ENCODE measurements around the gene OR10H1.

DNA sequence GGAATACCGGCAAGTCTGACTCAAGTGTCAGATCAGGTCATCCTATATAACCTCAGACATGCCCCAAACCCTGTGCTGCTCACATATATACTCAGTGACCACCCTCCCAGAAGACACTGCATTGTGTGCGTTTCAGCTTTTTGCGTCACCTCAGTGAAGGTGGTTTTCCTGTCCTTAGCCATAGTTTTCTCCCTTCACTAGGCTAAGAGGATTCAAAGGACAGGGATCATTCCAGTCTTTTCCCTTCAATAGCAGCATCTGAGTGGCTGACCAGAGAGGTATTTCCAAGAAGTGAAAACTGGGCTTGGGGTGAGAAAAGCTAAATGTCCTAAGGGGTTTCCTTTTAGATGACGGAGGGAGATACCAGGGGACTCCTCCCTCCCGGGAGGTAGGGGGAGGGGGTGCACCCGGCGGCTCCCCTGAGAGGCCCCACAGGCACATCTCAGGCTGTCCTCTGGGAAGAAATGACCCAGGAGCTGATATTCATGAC, 12.7 kb upstream of the OR10H1 start:
- TF ChIP-seq HDGF (IDR thresholded peaks at IDR 0.05; ENCODE audit: borderline replicate concordance) (no peak), ELF4 (IDR thresholded peaks at IDR 0.05) (no peak), TARDBP (IDR thresholded peaks at IDR 0.05) (no peak), ARNT (IDR thresholded peaks at IDR 0.05) (no peak), LEF1 (IDR thresholded peaks at IDR 0.05; ENCODE audit: borderline replicate concordance) (no peak), ZNF384 (IDR thresholded peaks at IDR 0.05) (no peak), SUZ12 (IDR thresholded peaks at IDR 0.05) (no peak), NFRKB (IDR thresholded peaks at IDR 0.05) (no peak), FOXA1 (IDR thresholded peaks at IDR 0.05) (no peak)

All from HEK293T (cell line).